H1 (cell line): ENCODE measurements around the gene ALPP. TPM values are rescaled to one million over a fixed set of nuclear protein-coding genes. Genes with fewer than 3 reads are reported as not detected.

Experiments used
- CTCF ChIA-PET: fragments of 300-600 bp; sonication (Branson Sonifier 250); formaldehyde crosslinking; loops from one replicate; lab custom pipeline; 2021; ENCODE audit not compliant: partially characterized antibody; lab: Charles Lee
- POLR2A ChIA-PET: fragments of 300-600 bp; sonication (Branson Sonifier 250); formaldehyde crosslinking; loops from one replicate; lab custom pipeline; 2021; ENCODE audit warnings: inconsistent platforms; ENCODE audit not compliant: partially characterized antibody; lab: Charles Lee
- DNase-seq, 2 experiments: peaks; one replicate each; pipeline versions ENCODE4 v3.0.0 to v3.0.0-alpha.2; 2010 to 2022; ENCODE audit warnings: low spot score in 2 of 2, low read depth in 1 of 2, mixed read lengths in 1 of 2
- FAIRE-seq: peaks from 2 replicates; lab custom pipeline; 2011; peaks lifted over from hg19 to GRCh38; lab: Jason Lieb, UNC
- H2AFZ ChIP-seq: 2 replicates; pipeline ENCODE4 v1.8.1; 2012; ENCODE audit warnings: low read length, inconsistent platforms
- H2AK5ac ChIP-seq: 2 replicates; pipeline ENCODE4 v1.6.1; 2013; ENCODE audit warnings: low read depth, low read length
- H2BK120ac ChIP-seq: replicated peaks from 2 replicates; pipeline ENCODE3; 2013; ENCODE audit warnings: low read depth, low read length, inconsistent platforms
- H2BK12ac ChIP-seq: 2 replicates; pipeline ENCODE4 v1.6.1; 2013; ENCODE audit warnings: low read depth, low read length
- H2BK15ac ChIP-seq: 2 replicates; pipeline ENCODE4 v1.6.1; 2013; ENCODE audit warnings: low read length
- H2BK20ac ChIP-seq: 2 replicates; pipeline ENCODE4 v1.6.1; 2013; ENCODE audit warnings: low read length
- H2BK5ac ChIP-seq: 2 replicates; pipeline ENCODE4 v1.6.1; 2013; ENCODE audit warnings: low read depth, low read length
- H3K14ac ChIP-seq: 2 replicates; pipeline ENCODE4 v1.6.1; 2013; ENCODE audit warnings: inconsistent platforms; ENCODE audit not compliant: insufficient read length
- H3K18ac ChIP-seq: 2 replicates; pipeline ENCODE4 v1.6.1; 2013; ENCODE audit warnings: low read length; ENCODE audit errors: extremely low read depth
- H3K23ac ChIP-seq: 2 replicates; pipeline ENCODE4 v1.6.1; 2013; ENCODE audit warnings: inconsistent platforms; ENCODE audit not compliant: insufficient read length
- H3K23me2 ChIP-seq: 2 replicates; pipeline ENCODE4 v1.6.1; 2013; ENCODE audit warnings: low read depth, low read length
- H3K27ac ChIP-seq: 2 replicates; pipeline ENCODE4 v1.6.1; 2011; ENCODE audit warnings: low read depth, low read length, inconsistent platforms
- H3K27me3 ChIP-seq, 4 experiments: replicated peaks in 1 of 4; 1 replicate in 1 of 4; 2 replicates in 3 of 4; pipeline versions ENCODE4 v1.6.1 to v1.8.1; 2011 to 2013; ENCODE audit warnings: low read length in 3 of 4, mild to moderate bottlenecking in 3 of 4, inconsistent platforms in 2 of 4, mixed read lengths in 2 of 4, moderate library complexity in 1 of 4; ENCODE audit not compliant: control insufficient read depth in 3 of 4, insufficient read depth in 3 of 4; ENCODE audit errors: extremely low read depth in 1 of 4
- H3K36me3 ChIP-seq, 4 experiments: 2 replicates each; pipeline versions ENCODE4 v1.6.1 to v1.8.1; 2011 to 2013; ENCODE audit warnings: mild to moderate bottlenecking in 4 of 4, low read length in 3 of 4, moderate library complexity in 2 of 4, control low read depth in 1 of 4, inconsistent platforms in 1 of 4; ENCODE audit not compliant: insufficient read depth in 4 of 4, control insufficient read depth in 2 of 4
- H3K4ac ChIP-seq: replicated peaks from 2 replicates; pipeline ENCODE3; 2013; ENCODE audit warnings: low read length, low read depth, mixed read lengths, inconsistent platforms; ENCODE audit not compliant: insufficient read length
- H3K4me1 ChIP-seq, 4 experiments: replicated peaks in 1 of 4; 1 replicate in 1 of 4; 2 replicates in 3 of 4; pipeline versions ENCODE4 v1.6.1 to v1.8.1; 2011 to 2013; ENCODE audit warnings: low read length in 3 of 4, inconsistent platforms in 2 of 4, mixed read lengths in 1 of 4; ENCODE audit not compliant: insufficient read depth in 4 of 4, control insufficient read depth in 3 of 4
- H3K4me2 ChIP-seq, 2 experiments: 2 replicates each; pipeline versions ENCODE4 v1.6.1 to v1.8.1; 2011 to 2013; ENCODE audit warnings: low read depth in 2 of 2, low read length in 2 of 2, control low read depth in 1 of 2, inconsistent platforms in 1 of 2, mild to moderate bottlenecking in 1 of 2; ENCODE audit not compliant: insufficient read depth in 1 of 2
- H3K4me3 ChIP-seq, 4 experiments: fragments of 200-600, 300-600 bp in 1 of 4; sonication (generic), shearing (Covaris generic), sonication (Bioruptor Twin) in 1 of 4; 2 replicates each; pipeline versions ENCODE4 v1.5.1 to v1.8.1; 2011 to 2016; ENCODE audit warnings: low read length in 4 of 4, low read depth in 3 of 4, control low read depth in 2 of 4, inconsistent platforms in 2 of 4, mild to moderate bottlenecking in 2 of 4, mixed read lengths in 1 of 4, moderate library complexity in 1 of 4; ENCODE audit not compliant: insufficient read depth in 2 of 4; ENCODE audit errors: extremely low read depth in 1 of 4
- H3K56ac ChIP-seq: replicated peaks from 2 replicates; pipeline ENCODE3; 2013; ENCODE audit warnings: low read depth, mild to moderate bottlenecking, mixed read lengths, low read length, inconsistent platforms; ENCODE audit not compliant: insufficient read length
- H3K79me1 ChIP-seq: 2 replicates; pipeline ENCODE4 v1.6.1; 2013; ENCODE audit warnings: low read depth, low read length, control low read depth
- H3K79me2 ChIP-seq, 2 experiments: 2 replicates each; pipeline versions ENCODE4 v1.6.1 to v1.8.1; 2012 to 2013; ENCODE audit warnings: low read length in 2 of 2, mild to moderate bottlenecking in 2 of 2, inconsistent platforms in 1 of 2; ENCODE audit not compliant: insufficient read depth in 2 of 2, control insufficient read depth in 1 of 2
- H3K9ac ChIP-seq, 4 experiments: replicated peaks in 1 of 4; 1 replicate in 1 of 4; 2 replicates in 3 of 4; pipeline versions ENCODE4 v1.6.1 to v1.8.1; 2011 to 2013; ENCODE audit warnings: low read depth in 3 of 4, low read length in 3 of 4, control low read depth in 2 of 4, mild to moderate bottlenecking in 2 of 4, moderate library complexity in 2 of 4, inconsistent platforms in 1 of 4; ENCODE audit errors: extremely low read depth in 1 of 4
- H3K9me3 ChIP-seq, 2 experiments: 2 replicates each; pipeline versions ENCODE4 v1.6.1 to v1.8.1; 2012 to 2013; ENCODE audit warnings: mild to moderate bottlenecking in 2 of 2, moderate library complexity in 2 of 2, control low read depth in 1 of 2, inconsistent platforms in 1 of 2, low read depth in 1 of 2, low read length in 1 of 2, mixed read lengths in 1 of 2; ENCODE audit not compliant: insufficient read depth in 2 of 2
- H4K20me1 ChIP-seq, 2 experiments: replicated peaks in 1 of 2; 2 replicates each; pipeline versions ENCODE3 to v1.8.1; 2011 to 2013; ENCODE audit warnings: inconsistent platforms in 2 of 2, low read length in 2 of 2, mild to moderate bottlenecking in 1 of 2; ENCODE audit not compliant: insufficient read depth in 2 of 2, control insufficient read depth in 1 of 2
- H4K5ac ChIP-seq: 2 replicates; pipeline ENCODE4 v1.6.1; 2013; ENCODE audit warnings: low read length, low read depth, mixed read lengths, inconsistent platforms; ENCODE audit not compliant: insufficient read length
- H4K8ac ChIP-seq: 2 replicates; pipeline ENCODE4 v1.8.0; 2013; ENCODE audit warnings: mild to moderate bottlenecking, moderate library complexity, low read length, inconsistent platforms; ENCODE audit not compliant: insufficient read depth; ENCODE audit errors: extremely low read depth
- H4K91ac ChIP-seq: replicated peaks from 2 replicates; pipeline ENCODE3; 2013; ENCODE audit warnings: low read length, mixed read lengths, inconsistent platforms; ENCODE audit not compliant: insufficient read length
- BCL11A ChIP-seq, 2 experiments: IDR thresholded peaks; one replicate each; pipeline ENCODE4 v1.6.1; 2011; ENCODE audit warnings: low read depth in 2 of 2, low read length in 2 of 2, mild to moderate bottlenecking in 2 of 2
- CREB1 ChIP-seq: IDR thresholded peaks from 2 replicates; pipeline ENCODE4 v1.6.1; 2012; ENCODE audit warnings: inconsistent platforms
- KDM1A ChIP-seq: fragments of 200-600, 300-600 bp; sonication (generic); IDR thresholded peaks from 2 replicates; pipeline ENCODE4 v1.7.1; 2016; ENCODE audit warnings: mild to moderate bottlenecking, low read length, borderline replicate concordance
- NRF1 ChIP-seq: IDR thresholded peaks from 2 replicates; pipeline ENCODE4 v1.6.1; 2011; ENCODE audit warnings: mild to moderate bottlenecking, low read depth, low read length, improper control_type of control experiment
- POLR2AphosphoS5 ChIP-seq: IDR thresholded peaks from 2 replicates; pipeline ENCODE4 v1.6.1; 2011; ENCODE audit warnings: low read depth, low read length
- RFX5 ChIP-seq: IDR thresholded peaks from 2 replicates; pipeline ENCODE4 v1.6.1; 2011; ENCODE audit warnings: low read depth, low read length, improper control_type of control experiment, borderline replicate concordance
- RNF2 ChIP-seq: fragments of 200-900, 300-1000 bp; sonication (generic); IDR thresholded peaks from 2 replicates; pipeline ENCODE4 v1.7.1; 2016; ENCODE audit warnings: borderline replicate concordance, low read depth, mild to moderate bottlenecking, antibody characterized with exemption, low read length; ENCODE audit not compliant: poor library complexity, severe bottlenecking; ENCODE audit errors: missing control alignments
- RXRA ChIP-seq: IDR thresholded peaks from 2 replicates; pipeline ENCODE4 v1.6.1; 2011; ENCODE audit warnings: low read depth, mild to moderate bottlenecking, low read length, moderate library complexity; ENCODE audit not compliant: insufficient read depth
- SIN3A ChIP-seq, 2 experiments: IDR thresholded peaks in 1 of 2; conservative IDR thresholded peaks in 1 of 2; 2 replicates each; pipeline ENCODE4 v1.6.1; 2011 to 2012; ENCODE audit warnings: low read length in 2 of 2, improper control_type of control experiment in 1 of 2, low read depth in 1 of 2, mild to moderate bottlenecking in 1 of 2
- TBP ChIP-seq: IDR thresholded peaks from 2 replicates; pipeline ENCODE4 v1.6.1; 2011; ENCODE audit warnings: low read depth, low read length, improper control_type of control experiment
- YY1 ChIP-seq: IDR thresholded peaks from 2 replicates; pipeline ENCODE4 v1.6.1; 2011; ENCODE audit warnings: low read depth, mild to moderate bottlenecking, low read length
- WGBS, 2 experiments: shearing (Covaris generic) in 1 of 2; methylation state at CpG; one replicate each; pipeline versions ENCODE4 v1.1.6 to v1.1.7; 2013 to 2015; ENCODE audit warnings: low lambda C conversion rate in 2 of 2, mixed read lengths in 2 of 2, inconsistent platforms in 1 of 2, low coverage in 1 of 2, missing lambda C conversion rate in 1 of 2; ENCODE audit not compliant: insufficient replicate concordance in 2 of 2, insufficient coverage in 1 of 2, insufficient read length in 1 of 2; ENCODE audit errors: extremely low coverage in 1 of 2, missing lambda C conversion rate in 1 of 2; 5-methylcytosine and 5-hydroxymethylcytosine counted together
- polyA plus RNA-seq, 7 experiments: library from polyadenylated mRNA; depleted of rRNA in 3 of 7; stranded (reverse) in 5 of 7; unstranded in 2 of 7; fragments of >200 nt in 5 of 7; fragments of 200-250 nt in 2 of 7; gene quantifications; 1 replicate in 5 of 7; 2 replicates in 1 of 7; 4 replicates in 1 of 7; pipeline versions ENCODE4 v1.2.1 to v1.2.3, GENCODE V29; 2011 to 2013; ENCODE audit warnings: missing spikeins in 2 of 7, mixed read lengths in 2 of 7
- total RNA-seq: library from RNA; stranded (reverse); fragmentation: NEBNext Ultra II Directional; extraction: Animal tissue kit (Norgen Biotek cat#: 25700); gene quantifications from 2 replicates; pipeline ENCODE4 v1.2.1, GENCODE V29; 2021

Gene ALPP
- total and polyA plus RNA-seq, 2 of the 8 experiments (the other 6 are each of a cell fraction or from before 2014, with no cell fraction given) = 0.15 TPM

DNA sequence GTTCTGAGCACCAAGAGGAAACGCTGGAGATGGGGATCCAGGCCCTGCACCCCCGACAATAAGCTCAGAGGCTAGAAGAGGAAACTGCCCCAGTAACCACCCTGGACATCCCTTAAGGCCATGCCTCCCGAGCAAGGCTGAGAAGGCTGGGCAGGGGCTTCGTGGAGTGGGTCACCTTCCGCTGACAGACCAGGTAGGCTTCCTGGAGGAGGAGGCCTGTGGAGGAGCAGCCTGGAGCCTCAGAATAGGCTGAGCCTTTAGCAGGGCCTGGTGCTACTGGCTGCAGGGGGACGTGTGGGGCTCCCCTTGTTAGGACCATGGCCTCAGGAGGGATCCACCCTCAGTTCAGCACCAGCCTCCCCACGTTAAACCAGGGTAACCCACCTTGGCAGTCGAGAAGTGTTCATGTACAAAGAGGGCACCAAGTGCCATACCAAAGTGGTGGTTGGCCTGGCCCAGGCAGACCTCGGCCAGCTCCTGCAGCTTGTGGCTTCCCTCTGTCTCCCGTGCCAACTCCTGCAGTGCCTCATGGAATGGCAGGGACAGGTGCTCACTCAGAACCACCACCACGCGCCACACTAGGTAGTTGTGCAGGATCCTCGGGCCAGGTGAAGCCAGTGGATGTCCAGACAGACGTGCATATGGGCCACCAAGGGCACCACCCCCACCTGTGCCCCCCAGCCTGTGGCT lies 28.5 kb upstream of the ALPP start:
- Histone ChIP-seq H4K8ac (no peak overlapping the region), H2BK12ac (no peak overlapping the region), H2BK20ac (no peak overlapping the region), H3K18ac (no peak overlapping the region), H3K79me1 (no peaks in the 10 kb centered on the region), H3K4me2 (peak overlapping the region in 1 of 2 experiments; percentile 52; a peak in 1 of 4 replicates), H4K91ac (no peak overlapping the region), H2BK5ac (no peak overlapping the region), H2BK15ac (no peak overlapping the region), H3K9me3 (peaks cover 3 to 6% of the 10 kb centered on the region in 2 experiments; a peak in 2 of 4 replicates), H2AFZ (no peak overlapping the region), H2AK5ac (no peak overlapping the region), H3K9ac (no peak overlapping the region)
- no peak for FAIRE-seq
- POLR2A ChIA-PET = interaction anchor here (1.2 kb wide), 1 partner anchor 39 kb away, joined by 3 read pairs; no protein-coding TSS in a partner anchor
- 82% methylated on average over 13 of the region's 14 CpGs; no CpG with 5 or more reads in 1 of the 2 experiments for whole genome bisulfite sequencing, 2 experiments
- no peak for TF ChIP-seq RNF2
- no peak for TF ChIP-seq KDM1A
- no peak for TF ChIP-seq TBP
- TF ChIP-seq NRF1 = no peak
- TF ChIP-seq YY1 = no peak
- TF ChIP-seq CREB1 = no peak
- TF ChIP-seq RXRA = no peak
- no peak for TF ChIP-seq SIN3A (conservative IDR thresholded peaks at IDR 0.05 in 1 of 2, IDR thresholded peaks at IDR 0.05 in 1 of 2; ENCODE audit: low read depth in 1 of 2, low read length in 2 of 2)
- TF ChIP-seq POLR2AphosphoS5 = no peak
- TF ChIP-seq BCL11A (IDR thresholded peaks at IDR 0.05; ENCODE audit: low read depth in 2 of 2, low read length in 2 of 2) = no peak
- no peak for TF ChIP-seq RFX5
- TF ChIP-seq, all 59 proteins: peak for 0
- Histone ChIP-seq H3K4me3 (no peak overlapping the region), H3K56ac (no peak overlapping the region), H3K23me2 (peaks cover 2% of the 10 kb centered on the region), H3K27ac (no peak overlapping the region), H3K4ac (no peak overlapping the region), H3K4me1 (peaks cover 0 to 4% (median 2%) of the 10 kb centered on the region in 4 experiments; a peak in 3 of 7 replicates), H3K23ac (no peak overlapping the region), H4K5ac (no peak overlapping the region), H3K14ac (no peak overlapping the region), H3K36me3 (peaks cover 0 to 5% (median 0%) of the 10 kb centered on the region in 4 experiments; a peak in 1 of 8 replicates), H3K79me2 (no peaks in the 10 kb centered on the region), H3K27me3 (peaks cover 25 to 47% (median 33%) of the 10 kb centered on the region in 4 experiments; a peak in 6 of 7 replicates), H2BK120ac (no peak overlapping the region), H4K20me1 (no peaks in the 10 kb centered on the region)
- DNase-seq = peak in 1 of 2 experiments; percentile 41
- CTCF ChIA-PET = interaction anchor here (1.1 to 8.8 kb wide), 12 partner anchors 10 to 449 kb away, joined by 3 to 100 read pairs (median 7); no protein-coding TSS in a partner anchor
